ENCODE data around the gene TYMS.

The TYMS gene

DNA sequence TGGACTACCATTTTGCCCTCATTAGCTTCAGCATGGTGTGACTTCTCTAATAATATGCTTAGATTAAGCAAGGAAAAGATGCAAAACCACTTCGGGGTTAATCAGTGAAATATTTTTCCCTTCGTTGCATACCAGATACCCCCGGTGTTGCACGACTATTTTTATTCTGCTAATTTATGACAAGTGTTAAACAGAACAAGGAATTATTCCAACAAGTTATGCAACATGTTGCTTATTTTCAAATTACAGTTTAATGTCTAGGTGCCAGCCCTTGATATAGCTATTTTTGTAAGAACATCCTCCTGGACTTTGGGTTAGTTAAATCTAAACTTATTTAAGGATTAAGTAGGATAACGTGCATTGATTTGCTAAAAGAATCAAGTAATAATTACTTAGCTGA, 16.3 kb downstream of the TYMS start:
- TF ChIP-seq ISL1 (CRISPR knock-in tag; IDR thresholded peaks at IDR 0.05) (no peak), CSDC2 (CRISPR knock-in tag; IDR thresholded peaks at IDR 0.05) (no peak), ARNTL (CRISPR knock-in tag; IDR thresholded peaks at IDR 0.05; ENCODE audit: borderline replicate concordance, low read depth) (no peak), ZFP30 (CRISPR knock-in tag; IDR thresholded peaks at IDR 0.05) (no peak)
- no peak for ATAC-seq

DNA sequence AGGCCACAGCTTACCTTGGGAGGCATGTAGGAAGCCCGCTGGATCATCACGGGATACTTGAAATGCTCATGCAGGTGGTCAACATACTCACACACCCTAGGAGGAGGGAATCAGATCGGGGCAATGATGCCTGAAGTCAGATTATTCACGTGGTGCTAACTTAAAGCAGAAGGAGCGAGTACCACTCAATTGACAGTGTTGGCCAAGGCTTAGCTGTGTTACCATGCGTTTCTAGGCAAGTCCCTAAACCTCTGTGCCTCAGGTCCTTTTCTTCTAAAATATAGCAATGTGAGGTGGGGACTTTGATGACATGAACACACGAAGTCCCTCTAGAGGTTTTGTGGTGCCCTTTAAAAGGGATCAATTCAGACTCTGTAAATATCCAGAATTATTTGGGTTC, 17.9 kb downstream of the TYMS start:
- TF ChIP-seq ZNF8 (CRISPR knock-in tag; IDR thresholded peaks at IDR 0.05) (no peak), TCF4 (CRISPR knock-in tag; IDR thresholded peaks at IDR 0.05; ENCODE audit: borderline replicate concordance) (no peak), ESRRG (CRISPR knock-in tag; IDR thresholded peaks at IDR 0.05) (no peak), ZNF565 (CRISPR knock-in tag; conservative IDR thresholded peaks at IDR 0.05; ENCODE audit: low read depth) (no peak), ZFP3 (CRISPR knock-in tag; IDR thresholded peaks at IDR 0.05) (no peak)
- TF ChIP-seq, protein P1, sequence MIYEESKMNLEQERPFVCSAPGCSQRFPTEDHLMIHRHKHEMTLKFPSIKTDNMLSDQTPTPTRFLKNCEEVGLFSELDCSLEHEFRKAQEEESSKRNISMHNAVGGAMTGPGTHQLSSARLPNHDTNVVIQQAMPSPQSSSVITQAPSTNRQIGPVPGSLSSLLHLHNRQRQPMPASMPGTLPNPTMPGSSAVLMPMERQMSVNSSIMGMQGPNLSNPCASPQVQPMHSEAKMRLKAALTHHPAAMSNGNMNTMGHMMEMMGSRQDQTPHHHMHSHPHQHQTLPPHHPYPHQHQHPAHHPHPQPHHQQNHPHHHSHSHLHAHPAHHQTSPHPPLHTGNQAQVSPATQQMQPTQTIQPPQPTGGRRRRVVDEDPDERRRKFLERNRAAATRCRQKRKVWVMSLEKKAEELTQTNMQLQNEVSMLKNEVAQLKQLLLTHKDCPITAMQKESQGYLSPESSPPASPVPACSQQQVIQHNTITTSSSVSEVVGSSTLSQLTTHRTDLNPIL (CRISPR knock-in tag; IDR thresholded peaks at IDR 0.05; ENCODE audit: low read depth), result no peak
- ATAC-seq, result no peak

DNA sequence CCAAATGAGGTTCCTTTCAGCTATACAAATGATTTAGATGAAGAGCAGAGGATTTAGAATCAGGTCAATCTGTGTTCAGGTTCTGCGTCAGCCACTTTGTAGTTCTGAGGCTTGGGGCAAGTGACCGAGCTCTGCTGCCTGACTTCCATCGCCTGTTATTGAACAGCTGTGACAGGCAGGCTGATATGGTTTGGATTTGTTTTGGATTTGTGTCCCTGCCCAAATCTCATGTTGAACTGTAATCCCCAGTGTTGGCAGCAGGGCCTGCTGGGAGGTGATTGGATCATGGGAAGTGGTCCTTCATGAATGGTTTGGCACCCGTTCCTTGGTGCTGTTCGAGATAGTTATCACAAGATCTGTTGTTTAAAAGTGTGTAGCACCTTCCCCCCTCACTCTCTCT, 18.6 kb downstream of the TYMS start:
- no peak for ATAC-seq
- no peak for TF ChIP-seq CSDC2 (CRISPR knock-in tag; IDR thresholded peaks at IDR 0.05)

DNA sequence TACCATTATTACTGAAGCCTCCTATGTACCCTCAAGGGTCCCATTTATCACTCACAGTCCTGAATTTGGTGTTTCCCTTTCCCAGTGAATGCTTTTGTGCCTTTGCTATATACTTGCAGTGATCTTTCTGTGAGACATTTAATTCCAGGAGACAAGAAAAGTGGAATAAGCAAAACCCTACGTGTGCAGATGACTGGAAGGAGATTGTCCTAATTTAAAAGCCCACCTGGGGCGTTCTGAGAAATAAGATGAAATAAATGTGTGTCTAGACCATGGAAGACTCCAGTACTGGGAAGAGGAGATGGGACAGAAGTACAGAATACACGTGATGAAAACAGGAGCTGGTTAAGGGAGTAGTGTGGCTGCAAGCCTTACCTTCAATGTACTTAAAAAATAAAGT, 19.3 kb downstream of the TYMS start:
- no peak for ATAC-seq
- no peak for TF ChIP-seq ZC3H10 (CRISPR knock-in tag; IDR thresholded peaks at IDR 0.05)
- TF ChIP-seq, protein P1 (CRISPR knock-in tag; IDR thresholded peaks at IDR 0.05; ENCODE audit: low read depth), result no peak
- no peak for TF ChIP-seq TOX (CRISPR knock-in tag; IDR thresholded peaks at IDR 0.05; ENCODE audit: borderline replicate concordance)
- TF ChIP-seq CSDC2 (CRISPR knock-in tag; IDR thresholded peaks at IDR 0.05), result no peak
- no peak for TF ChIP-seq ISL1 (CRISPR knock-in tag; IDR thresholded peaks at IDR 0.05)
- no peak for TF ChIP-seq ZNF565 (CRISPR knock-in tag; conservative IDR thresholded peaks at IDR 0.05; ENCODE audit: low read depth)
- no peak for TF ChIP-seq ZNF70 (CRISPR knock-in tag; IDR thresholded peaks at IDR 0.05)
- no peak for TF ChIP-seq ZFP3 (CRISPR knock-in tag; IDR thresholded peaks at IDR 0.05)
- no peak for TF ChIP-seq ESRRG (CRISPR knock-in tag; IDR thresholded peaks at IDR 0.05)
- no peak for TF ChIP-seq SNAI2 (CRISPR knock-in tag; IDR thresholded peaks at IDR 0.05)

DNA sequence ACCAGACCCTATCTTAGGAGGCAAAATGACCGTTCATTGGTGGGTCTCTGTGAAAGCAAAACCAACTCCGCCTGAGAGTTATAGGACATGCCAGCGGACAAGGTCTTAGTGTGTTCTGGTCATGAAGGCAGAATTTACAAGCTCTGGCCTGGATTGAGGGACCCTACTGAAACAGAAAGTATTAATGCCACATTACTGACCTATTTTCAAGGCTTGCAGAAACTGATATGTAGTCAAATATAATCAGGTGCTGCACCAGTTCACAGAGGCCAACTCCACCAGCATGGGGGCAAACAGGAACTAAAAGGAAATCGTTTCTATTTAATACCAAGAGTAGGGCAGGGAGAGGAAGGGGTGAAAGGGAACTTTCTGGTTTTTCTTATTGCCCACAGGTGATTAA, 19.7 kb downstream of the TYMS start:
- ATAC-seq, result no peak
- TF ChIP-seq CSDC2 (CRISPR knock-in tag; IDR thresholded peaks at IDR 0.05) (no peak), SNAI2 (CRISPR knock-in tag; IDR thresholded peaks at IDR 0.05) (no peak), TCF4 (CRISPR knock-in tag; IDR thresholded peaks at IDR 0.05; ENCODE audit: borderline replicate concordance) (no peak), ZC3H10 (CRISPR knock-in tag; IDR thresholded peaks at IDR 0.05) (no peak), GLIS3 (CRISPR knock-in tag; IDR thresholded peaks at IDR 0.05) (no peak), ZFP3 (CRISPR knock-in tag; IDR thresholded peaks at IDR 0.05) (no peak), ZNF70 (CRISPR knock-in tag; IDR thresholded peaks at IDR 0.05) (no peak), RARB (CRISPR knock-in tag; IDR thresholded peaks at IDR 0.05) (no peak), ZNF565 (CRISPR knock-in tag; conservative IDR thresholded peaks at IDR 0.05; ENCODE audit: low read depth) (no peak), ZNF8 (CRISPR knock-in tag; IDR thresholded peaks at IDR 0.05) (no peak), ARNTL (CRISPR knock-in tag; IDR thresholded peaks at IDR 0.05; ENCODE audit: borderline replicate concordance, low read depth) (no peak), ZFP30 (CRISPR knock-in tag; IDR thresholded peaks at IDR 0.05) (no peak), ESRRG (CRISPR knock-in tag; IDR thresholded peaks at IDR 0.05) (no peak), OSR1 (CRISPR knock-in tag; IDR thresholded peaks at IDR 0.05) (no peak), TOX (CRISPR knock-in tag; IDR thresholded peaks at IDR 0.05; ENCODE audit: borderline replicate concordance) (no peak)
- TF ChIP-seq, protein P2, sequence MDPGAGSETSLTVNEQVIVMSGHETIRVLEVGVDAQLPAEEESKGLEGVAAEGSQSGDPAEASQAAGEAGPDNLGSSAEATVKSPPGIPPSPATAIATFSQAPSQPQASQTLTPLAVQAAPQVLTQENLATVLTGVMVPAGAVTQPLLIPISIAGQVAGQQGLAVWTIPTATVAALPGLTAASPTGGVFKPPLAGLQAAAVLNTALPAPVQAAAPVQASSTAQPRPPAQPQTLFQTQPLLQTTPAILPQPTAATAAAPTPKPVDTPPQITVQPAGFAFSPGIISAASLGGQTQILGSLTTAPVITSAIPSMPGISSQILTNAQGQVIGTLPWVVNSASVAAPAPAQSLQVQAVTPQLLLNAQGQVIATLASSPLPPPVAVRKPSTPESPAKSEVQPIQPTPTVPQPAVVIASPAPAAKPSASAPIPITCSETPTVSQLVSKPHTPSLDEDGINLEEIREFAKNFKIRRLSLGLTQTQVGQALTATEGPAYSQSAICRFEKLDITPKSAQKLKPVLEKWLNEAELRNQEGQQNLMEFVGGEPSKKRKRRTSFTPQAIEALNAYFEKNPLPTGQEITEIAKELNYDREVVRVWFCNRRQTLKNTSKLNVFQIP (CRISPR knock-in tag; IDR thresholded peaks at IDR 0.05; ENCODE audit: borderline replicate concordance, low read depth), result no peak
- TF ChIP-seq, protein P1 (CRISPR knock-in tag; IDR thresholded peaks at IDR 0.05; ENCODE audit: low read depth), result no peak
- TF ChIP-seq, protein P3, sequence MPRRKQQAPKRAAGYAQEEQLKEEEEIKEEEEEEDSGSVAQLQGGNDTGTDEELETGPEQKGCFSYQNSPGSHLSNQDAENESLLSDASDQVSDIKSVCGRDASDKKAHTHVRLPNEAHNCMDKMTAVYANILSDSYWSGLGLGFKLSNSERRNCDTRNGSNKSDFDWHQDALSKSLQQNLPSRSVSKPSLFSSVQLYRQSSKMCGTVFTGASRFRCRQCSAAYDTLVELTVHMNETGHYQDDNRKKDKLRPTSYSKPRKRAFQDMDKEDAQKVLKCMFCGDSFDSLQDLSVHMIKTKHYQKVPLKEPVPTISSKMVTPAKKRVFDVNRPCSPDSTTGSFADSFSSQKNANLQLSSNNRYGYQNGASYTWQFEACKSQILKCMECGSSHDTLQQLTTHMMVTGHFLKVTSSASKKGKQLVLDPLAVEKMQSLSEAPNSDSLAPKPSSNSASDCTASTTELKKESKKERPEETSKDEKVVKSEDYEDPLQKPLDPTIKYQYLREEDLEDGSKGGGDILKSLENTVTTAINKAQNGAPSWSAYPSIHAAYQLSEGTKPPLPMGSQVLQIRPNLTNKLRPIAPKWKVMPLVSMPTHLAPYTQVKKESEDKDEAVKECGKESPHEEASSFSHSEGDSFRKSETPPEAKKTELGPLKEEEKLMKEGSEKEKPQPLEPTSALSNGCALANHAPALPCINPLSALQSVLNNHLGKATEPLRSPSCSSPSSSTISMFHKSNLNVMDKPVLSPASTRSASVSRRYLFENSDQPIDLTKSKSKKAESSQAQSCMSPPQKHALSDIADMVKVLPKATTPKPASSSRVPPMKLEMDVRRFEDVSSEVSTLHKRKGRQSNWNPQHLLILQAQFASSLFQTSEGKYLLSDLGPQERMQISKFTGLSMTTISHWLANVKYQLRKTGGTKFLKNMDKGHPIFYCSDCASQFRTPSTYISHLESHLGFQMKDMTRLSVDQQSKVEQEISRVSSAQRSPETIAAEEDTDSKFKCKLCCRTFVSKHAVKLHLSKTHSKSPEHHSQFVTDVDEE (CRISPR knock-in tag; IDR thresholded peaks at IDR 0.05), result no peak
- TF ChIP-seq, protein P4, sequence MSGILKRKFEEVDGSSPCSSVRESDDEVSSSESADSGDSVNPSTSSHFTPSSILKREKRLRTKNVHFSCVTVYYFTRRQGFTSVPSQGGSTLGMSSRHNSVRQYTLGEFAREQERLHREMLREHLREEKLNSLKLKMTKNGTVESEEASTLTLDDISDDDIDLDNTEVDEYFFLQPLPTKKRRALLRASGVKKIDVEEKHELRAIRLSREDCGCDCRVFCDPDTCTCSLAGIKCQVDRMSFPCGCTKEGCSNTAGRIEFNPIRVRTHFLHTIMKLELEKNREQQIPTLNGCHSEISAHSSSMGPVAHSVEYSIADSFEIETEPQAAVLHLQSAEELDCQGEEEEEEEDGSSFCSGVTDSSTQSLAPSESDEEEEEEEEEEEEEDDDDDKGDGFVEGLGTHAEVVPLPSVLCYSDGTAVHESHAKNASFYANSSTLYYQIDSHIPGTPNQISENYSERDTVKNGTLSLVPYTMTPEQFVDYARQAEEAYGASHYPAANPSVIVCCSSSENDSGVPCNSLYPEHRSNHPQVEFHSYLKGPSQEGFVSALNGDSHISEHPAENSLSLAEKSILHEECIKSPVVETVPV (CRISPR knock-in tag; IDR thresholded peaks at IDR 0.05), result no peak
- TF ChIP-seq, protein P5, sequence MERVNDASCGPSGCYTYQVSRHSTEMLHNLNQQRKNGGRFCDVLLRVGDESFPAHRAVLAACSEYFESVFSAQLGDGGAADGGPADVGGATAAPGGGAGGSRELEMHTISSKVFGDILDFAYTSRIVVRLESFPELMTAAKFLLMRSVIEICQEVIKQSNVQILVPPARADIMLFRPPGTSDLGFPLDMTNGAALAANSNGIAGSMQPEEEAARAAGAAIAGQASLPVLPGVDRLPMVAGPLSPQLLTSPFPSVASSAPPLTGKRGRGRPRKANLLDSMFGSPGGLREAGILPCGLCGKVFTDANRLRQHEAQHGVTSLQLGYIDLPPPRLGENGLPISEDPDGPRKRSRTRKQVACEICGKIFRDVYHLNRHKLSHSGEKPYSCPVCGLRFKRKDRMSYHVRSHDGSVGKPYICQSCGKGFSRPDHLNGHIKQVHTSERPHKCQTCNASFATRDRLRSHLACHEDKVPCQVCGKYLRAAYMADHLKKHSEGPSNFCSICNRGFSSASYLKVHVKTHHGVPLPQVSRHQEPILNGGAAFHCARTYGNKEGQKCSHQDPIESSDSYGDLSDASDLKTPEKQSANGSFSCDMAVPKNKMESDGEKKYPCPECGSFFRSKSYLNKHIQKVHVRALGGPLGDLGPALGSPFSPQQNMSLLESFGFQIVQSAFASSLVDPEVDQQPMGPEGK (CRISPR knock-in tag; IDR thresholded peaks at IDR 0.05; ENCODE audit: borderline replicate concordance), result no peak
